Measurements from ENCODE around the gene PCYT2.

DNA sequence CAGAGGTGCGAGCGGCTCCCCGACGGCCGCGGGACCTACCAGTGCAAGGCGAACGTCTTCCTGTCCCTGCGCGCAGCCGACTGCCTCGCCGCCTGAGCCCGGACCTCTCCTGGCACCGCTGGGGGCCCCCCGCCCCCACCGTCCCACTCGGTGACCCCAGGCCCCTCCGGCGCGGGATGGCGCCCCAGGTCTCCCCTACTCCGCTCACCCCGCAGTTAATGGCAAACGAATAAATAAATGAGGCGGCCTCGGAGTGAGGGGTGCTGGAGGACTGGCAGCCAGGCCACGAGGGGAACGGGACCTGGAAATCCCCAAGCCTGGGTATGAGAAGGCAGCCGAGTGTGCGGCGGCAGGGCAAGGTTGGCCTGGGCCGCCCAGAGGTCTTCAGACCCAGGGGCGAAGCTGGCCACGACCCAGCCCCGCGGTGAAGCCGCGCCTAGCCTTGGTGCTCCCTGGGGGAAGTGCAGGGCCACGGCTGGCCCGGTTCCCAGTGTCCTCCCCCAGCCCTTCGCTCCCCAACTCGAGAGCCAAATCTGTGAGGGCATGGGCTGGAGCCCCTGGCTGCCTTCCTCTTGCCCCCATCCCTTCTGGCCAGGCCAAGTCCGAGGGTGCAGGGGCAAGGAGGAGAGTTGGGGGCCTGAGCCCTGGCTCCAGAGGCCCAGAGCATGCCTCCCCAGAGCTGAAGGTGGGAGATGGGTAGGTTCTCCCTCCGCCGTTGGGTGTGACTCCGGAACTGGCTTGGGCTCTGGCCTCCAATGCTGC lies 8.4 kb downstream of the PCYT2 start:
- TF ChIP-seq POLR2AphosphoS5 (IDR thresholded peaks at IDR 0.05; ENCODE audit: low read depth, low read length) (no peak), SIN3A (IDR thresholded peaks at IDR 0.05; ENCODE audit: borderline replicate concordance, insufficient read depth, low read length) (no peak)

All from PFSK-1 (cell line).